Breast epithelium (tissue), 4 donors: ENCODE measurements around the gene ZG16B. TPM values are rescaled to one million over a fixed set of nuclear protein-coding genes. Genes with fewer than 3 reads are reported as not detected.

Experiments used
- DNase-seq, 2 donors: peaks; one replicate each; pipeline ENCODE4 v3.0.0-alpha.2; 2019; ENCODE audit warnings: low spot score in 2 of 2
- H3K27ac ChIP-seq, 2 donors: fragments of 200-600 bp; sonication (generic) in 1 of 2; one replicate each; pipeline ENCODE4 v1.5.1; 2016 to 2019; ENCODE audit warnings: mild to moderate bottlenecking in 1 of 2
- H3K27me3 ChIP-seq, 2 donors: fragments of 200-600 bp; sonication (generic) in 1 of 2; one replicate each; pipeline versions ENCODE4 v1.5.1 to v1.6.0; 2017 to 2019; ENCODE audit warnings: control low read depth in 1 of 2, mild to moderate bottlenecking in 1 of 2
- H3K36me3 ChIP-seq: fragments of 200-600 bp; one replicate; pipeline ENCODE4 v1.5.1; 2019
- H3K4me1 ChIP-seq, 2 donors: fragments of 200-600 bp; sonication (generic); one replicate each; pipeline ENCODE4 v1.5.1; 2016 to 2019; ENCODE audit warnings: control low read depth in 1 of 2
- H3K4me3 ChIP-seq, 3 donors: fragments of 200-600 bp; sonication (generic); 1 replicate in 2 of 3; 2 replicates in 1 of 3; pipeline ENCODE4 v1.5.1; 2016 to 2019; ENCODE audit warnings: mild to moderate bottlenecking in 3 of 3, moderate library complexity in 2 of 3
- H3K9me3 ChIP-seq, 2 donors: fragments of 200-600 bp; sonication (generic) in 1 of 2; one replicate each; pipeline ENCODE4 v1.5.1; 2016 to 2019; ENCODE audit warnings: control low read depth in 1 of 2
- CTCF ChIP-seq, 3 donors: fragments of 450-650 bp; IDR thresholded peaks; one replicate each; pipeline ENCODE4 v1.5.1; 2016 to 2017; ENCODE audit warnings: antibody characterized with exemption in 3 of 3, mild to moderate bottlenecking in 3 of 3, moderate library complexity in 3 of 3
- POLR2A ChIP-seq: fragments of 450-650 bp; IDR thresholded peaks from one replicate; pipeline ENCODE4 v1.6.1; 2016; ENCODE audit warnings: antibody characterized with exemption, mild to moderate bottlenecking, moderate library complexity
- POLR2AphosphoS5 ChIP-seq, 3 donors: sonication (generic); formaldehyde crosslinking; IDR thresholded peaks; one replicate each; pipeline ENCODE4 v1.6.1; 2017; ENCODE audit warnings: antibody characterized with exemption in 3 of 3
- intact Hi-C: fragments of 100-400 bp; cut with DNase I; formaldehyde crosslinking; loops from one replicate; pipeline ENCODE4 v1.15.1; 2023; ENCODE audit warnings: low total_unique reads
- total RNA-seq, 3 donors: library from RNA; depleted of rRNA; stranded (reverse); fragments of >200 nt; gene quantifications; one replicate each; pipeline ENCODE4 v1.1.0, GENCODE V29; 2016

ZG16B gene
- total RNA-seq, 3 donors from 2014 or later: 24.6 to 46.5 TPM; not detected in 1

GRCh38 chr16:2835638-2836493 is 5.8 kb downstream of the ZG16B start:
- Histone ChIP-seq H3K27me3 (no peaks in the 10 kb centered on the region), H3K27ac (peak overlapping the region; percentile 84 to 89), H3K36me3 (no peaks in the 10 kb centered on the region), H3K4me3 (peak overlapping the region in 1 of 3 donors; percentile 22), H3K4me1 (peaks cover 0 to 8% of the 10 kb centered on the region in 2 donors), H3K9me3 (no peaks in the 10 kb centered on the region)
- TF ChIP-seq POLR2A (no peak), CTCF (IDR thresholded peaks at IDR 0.05) (peak in 2 of 3 donors; percentile 53 to 58), POLR2AphosphoS5 (IDR thresholded peaks at IDR 0.05) (peak in 2 of 3 donors; percentile 81 to 90)
- intact Hi-C loops: no loop called here
- DNase-seq: peak; percentile 84 to 98

DNA sequence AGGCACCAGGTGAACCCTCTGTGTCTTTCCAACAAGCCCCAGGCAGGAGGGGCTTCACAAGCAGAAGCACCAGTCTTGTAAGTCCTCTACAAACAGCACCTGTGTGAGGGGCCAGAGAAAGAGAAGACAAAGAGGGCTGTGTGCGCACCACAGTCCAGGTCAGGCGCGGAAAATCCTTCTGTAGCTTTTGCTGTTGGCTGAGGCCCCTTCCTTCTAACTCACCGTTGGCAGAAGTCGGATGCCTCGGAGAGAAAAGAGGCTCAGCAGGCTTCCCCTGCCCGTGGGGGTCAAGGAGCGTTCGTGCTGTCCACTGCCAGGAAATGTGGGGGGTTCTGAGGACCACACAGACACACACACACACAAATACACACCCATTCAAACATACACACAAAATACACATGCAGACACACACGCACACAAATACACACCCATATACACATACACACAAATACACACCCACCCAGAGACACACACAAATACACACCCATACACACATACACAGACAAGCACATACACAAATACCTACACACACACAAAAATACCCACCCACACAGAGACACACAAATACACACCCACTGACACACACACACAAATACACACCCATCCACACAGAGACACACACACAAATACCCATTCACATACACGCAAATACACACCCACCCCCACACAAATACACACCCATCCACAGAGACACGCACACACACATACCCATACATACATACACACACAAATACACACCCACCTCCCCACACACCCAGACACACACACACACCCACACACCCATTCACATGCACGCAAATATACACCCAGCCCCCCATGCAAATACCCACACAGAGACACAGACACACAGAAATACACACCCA is 6.8 kb downstream of the ZG16B start:
- intact Hi-C loops: no loop called here
- no peaks in the 10 kb centered on the region for H3K36me3 ChIP-seq
- DNase-seq: peak in 1 of 2 donors; percentile 44
- no peaks in the 10 kb centered on the region for H3K9me3 ChIP-seq
- peaks cover 0 to 8% of the 10 kb centered on the region in 2 donors for H3K4me1 ChIP-seq
- no peak for TF ChIP-seq POLR2A
- no peak for TF ChIP-seq POLR2AphosphoS5 (IDR thresholded peaks at IDR 0.05)
- no peak for TF ChIP-seq CTCF (IDR thresholded peaks at IDR 0.05)
- peak overlapping the region; percentile 84 to 89 for H3K27ac ChIP-seq
- H3K4me3 ChIP-seq: peak overlapping the region in 1 of 3 donors; percentile 22
- no peaks in the 10 kb centered on the region for H3K27me3 ChIP-seq

DNA sequence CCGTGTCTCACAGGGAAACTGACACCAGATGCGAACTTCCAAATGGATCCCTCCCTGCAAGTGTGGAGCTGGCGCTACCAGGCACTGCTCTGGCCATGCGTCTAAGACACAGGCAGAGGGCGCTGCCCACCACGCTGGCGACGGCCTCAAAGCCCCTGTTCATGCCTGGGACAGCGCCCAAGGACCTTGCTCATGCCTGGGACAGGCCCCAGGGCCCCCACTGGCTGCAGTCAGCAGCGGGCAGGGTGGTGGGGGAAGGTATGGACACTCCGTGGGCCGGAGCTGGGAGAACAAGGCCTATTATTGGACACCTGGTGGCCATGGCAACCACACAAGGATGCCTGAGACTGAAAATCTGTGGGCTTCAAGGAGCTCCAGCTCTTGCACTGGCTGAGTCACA is 8.8 kb downstream of the ZG16B start:
- Histone ChIP-seq H3K4me1 (peaks cover 0 to 8% of the 10 kb centered on the region in 2 donors), H3K9me3 (no peaks in the 10 kb centered on the region), H3K27ac (no peak overlapping the region), H3K4me3 (no peak overlapping the region), H3K27me3 (no peaks in the 10 kb centered on the region), H3K36me3 (no peaks in the 10 kb centered on the region)
- peak in 1 of 2 donors; percentile 44 for DNase-seq
- TF ChIP-seq POLR2A: no peak
- TF ChIP-seq CTCF (IDR thresholded peaks at IDR 0.05): peak in 2 of 3 donors; percentile 44 to 80
- no peak for TF ChIP-seq POLR2AphosphoS5 (IDR thresholded peaks at IDR 0.05)
- intact Hi-C loops: no loop called here

DNA sequence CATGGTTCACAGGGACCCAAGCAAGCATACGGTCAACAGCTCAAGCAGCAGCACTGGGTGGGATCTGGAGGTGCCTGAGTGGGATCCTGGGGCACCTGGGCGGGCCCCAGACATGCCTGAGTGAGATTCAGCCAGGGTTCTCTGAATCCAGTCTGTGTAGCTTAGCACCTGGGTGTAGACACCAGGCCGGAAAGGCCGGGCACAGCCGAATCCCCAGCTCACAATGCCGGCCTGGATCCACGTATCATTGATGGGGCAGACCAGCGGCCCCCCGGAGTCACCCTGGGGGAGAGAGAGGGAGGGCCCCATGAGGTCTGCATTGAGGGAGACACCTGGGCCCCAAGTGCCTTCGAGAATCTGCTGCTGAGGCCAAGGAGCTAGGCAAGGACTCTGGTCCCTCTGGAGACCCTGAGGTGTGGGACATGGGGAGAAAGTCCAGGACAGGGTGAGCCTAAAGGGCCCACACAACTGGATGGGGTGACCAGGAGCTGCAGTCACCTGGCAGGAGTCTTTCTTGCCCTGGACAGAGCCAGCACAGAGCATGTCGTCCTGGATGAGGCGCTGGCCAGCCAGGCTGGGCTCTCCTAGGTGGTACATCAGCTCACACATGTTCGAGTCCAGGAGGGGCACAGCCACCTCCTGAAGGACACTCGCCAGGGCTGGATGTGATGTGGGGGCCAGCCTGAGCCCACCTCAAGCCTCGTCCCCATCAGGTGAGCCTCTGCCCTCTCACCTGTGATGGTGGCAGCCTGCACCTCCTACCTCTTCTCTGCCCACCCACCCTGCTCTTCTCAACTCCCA is 9.7 kb downstream of the ZG16B start:
- Histone ChIP-seq H3K27me3 (no peaks in the 10 kb centered on the region), H3K36me3 (no peaks in the 10 kb centered on the region), H3K27ac (no peak overlapping the region), H3K9me3 (no peaks in the 10 kb centered on the region), H3K4me3 (no peak overlapping the region), H3K4me1 (peaks cover 0 to 8% of the 10 kb centered on the region in 2 donors)
- TF ChIP-seq POLR2AphosphoS5 (IDR thresholded peaks at IDR 0.05) (no peak), POLR2A (no peak), CTCF (IDR thresholded peaks at IDR 0.05) (no peak)
- intact Hi-C loops: no loop called here
- no peak for DNase-seq
